DND-41 (cell line): ENCODE measurements around the gene ESM1.

Source experiments
- CTCF ChIP-seq: IDR thresholded peaks from 2 replicates; pipeline ENCODE4 v1.5.1; 2012; ENCODE audit warnings: borderline replicate concordance, low read length, moderate library complexity, mild to moderate bottlenecking; ENCODE audit not compliant: poor library complexity, severe bottlenecking; ENCODE audit errors: extremely low read depth
- EZH2 ChIP-seq: IDR thresholded peaks from 3 replicates; pipeline ENCODE4 v1.6.1; 2012; ENCODE audit warnings: borderline replicate concordance, low read depth, mild to moderate bottlenecking, moderate library complexity, low read length, inconsistent platforms; ENCODE audit not compliant: severe bottlenecking

GRCh38 chr5:55027595-55027994, 42.2 kb upstream of the ESM1 start:
- TF ChIP-seq CTCF (no peak), EZH2 (no peak)
